ENCODE data around the gene RABGAP1L. TPM values are rescaled to one million over a fixed set of nuclear protein-coding genes. Genes with fewer than 3 reads are reported as not detected.

The RABGAP1L gene
- total and polyA plus RNA-seq, 10 of the 15 experiments (the other 5 are each of a cell fraction or from before 2014, with no cell fraction given) = 5.8 to 194 (median 113) TPM

DNA sequence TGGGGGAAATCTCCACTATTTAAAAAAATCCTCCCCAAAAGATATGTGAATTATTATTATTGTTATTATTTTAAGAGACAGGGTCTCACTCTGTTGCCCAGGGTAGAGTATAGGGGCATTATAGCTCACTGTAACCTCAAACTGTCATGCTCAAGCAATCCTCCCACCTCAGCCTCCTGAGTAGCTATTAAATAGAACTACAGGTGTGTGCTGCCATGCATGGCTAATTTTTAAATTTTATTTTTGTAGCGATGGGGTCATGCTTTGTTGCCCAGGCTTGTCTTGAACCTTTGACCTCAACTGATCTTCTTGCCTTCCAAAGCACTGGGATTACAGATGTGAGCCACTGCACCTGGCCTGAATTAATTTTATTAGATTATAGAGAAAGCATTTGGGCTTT, 116.8 kb downstream of the RABGAP1L start (continued):
- TF ChIP-seq, protein P1, sequence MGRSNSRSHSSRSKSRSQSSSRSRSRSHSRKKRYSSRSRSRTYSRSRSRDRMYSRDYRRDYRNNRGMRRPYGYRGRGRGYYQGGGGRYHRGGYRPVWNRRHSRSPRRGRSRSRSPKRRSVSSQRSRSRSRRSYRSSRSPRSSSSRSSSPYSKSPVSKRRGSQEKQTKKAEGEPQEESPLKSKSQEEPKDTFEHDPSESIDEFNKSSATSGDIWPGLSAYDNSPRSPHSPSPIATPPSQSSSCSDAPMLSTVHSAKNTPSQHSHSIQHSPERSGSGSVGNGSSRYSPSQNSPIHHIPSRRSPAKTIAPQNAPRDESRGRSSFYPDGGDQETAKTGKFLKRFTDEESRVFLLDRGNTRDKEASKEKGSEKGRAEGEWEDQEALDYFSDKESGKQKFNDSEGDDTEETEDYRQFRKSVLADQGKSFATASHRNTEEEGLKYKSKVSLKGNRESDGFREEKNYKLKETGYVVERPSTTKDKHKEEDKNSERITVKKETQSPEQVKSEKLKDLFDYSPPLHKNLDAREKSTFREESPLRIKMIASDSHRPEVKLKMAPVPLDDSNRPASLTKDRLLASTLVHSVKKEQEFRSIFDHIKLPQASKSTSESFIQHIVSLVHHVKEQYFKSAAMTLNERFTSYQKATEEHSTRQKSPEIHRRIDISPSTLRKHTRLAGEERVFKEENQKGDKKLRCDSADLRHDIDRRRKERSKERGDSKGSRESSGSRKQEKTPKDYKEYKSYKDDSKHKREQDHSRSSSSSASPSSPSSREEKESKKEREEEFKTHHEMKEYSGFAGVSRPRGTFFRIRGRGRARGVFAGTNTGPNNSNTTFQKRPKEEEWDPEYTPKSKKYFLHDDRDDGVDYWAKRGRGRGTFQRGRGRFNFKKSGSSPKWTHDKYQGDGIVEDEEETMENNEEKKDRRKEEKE (IDR thresholded peaks at IDR 0.05) = no peak
- TF ChIP-seq RB1 (IDR thresholded peaks at IDR 0.05; ENCODE audit: borderline replicate concordance) (no peak), PAX5 (IDR thresholded peaks at IDR 0.05; ENCODE audit: borderline replicate concordance, low read depth, low read length) (peak; percentile 76; the same call in 1 of the 2 replicates), NFXL1 (IDR thresholded peaks at IDR 0.05; ENCODE audit: borderline replicate concordance) (no peak)
- TF ChIP-seq, protein P2, sequence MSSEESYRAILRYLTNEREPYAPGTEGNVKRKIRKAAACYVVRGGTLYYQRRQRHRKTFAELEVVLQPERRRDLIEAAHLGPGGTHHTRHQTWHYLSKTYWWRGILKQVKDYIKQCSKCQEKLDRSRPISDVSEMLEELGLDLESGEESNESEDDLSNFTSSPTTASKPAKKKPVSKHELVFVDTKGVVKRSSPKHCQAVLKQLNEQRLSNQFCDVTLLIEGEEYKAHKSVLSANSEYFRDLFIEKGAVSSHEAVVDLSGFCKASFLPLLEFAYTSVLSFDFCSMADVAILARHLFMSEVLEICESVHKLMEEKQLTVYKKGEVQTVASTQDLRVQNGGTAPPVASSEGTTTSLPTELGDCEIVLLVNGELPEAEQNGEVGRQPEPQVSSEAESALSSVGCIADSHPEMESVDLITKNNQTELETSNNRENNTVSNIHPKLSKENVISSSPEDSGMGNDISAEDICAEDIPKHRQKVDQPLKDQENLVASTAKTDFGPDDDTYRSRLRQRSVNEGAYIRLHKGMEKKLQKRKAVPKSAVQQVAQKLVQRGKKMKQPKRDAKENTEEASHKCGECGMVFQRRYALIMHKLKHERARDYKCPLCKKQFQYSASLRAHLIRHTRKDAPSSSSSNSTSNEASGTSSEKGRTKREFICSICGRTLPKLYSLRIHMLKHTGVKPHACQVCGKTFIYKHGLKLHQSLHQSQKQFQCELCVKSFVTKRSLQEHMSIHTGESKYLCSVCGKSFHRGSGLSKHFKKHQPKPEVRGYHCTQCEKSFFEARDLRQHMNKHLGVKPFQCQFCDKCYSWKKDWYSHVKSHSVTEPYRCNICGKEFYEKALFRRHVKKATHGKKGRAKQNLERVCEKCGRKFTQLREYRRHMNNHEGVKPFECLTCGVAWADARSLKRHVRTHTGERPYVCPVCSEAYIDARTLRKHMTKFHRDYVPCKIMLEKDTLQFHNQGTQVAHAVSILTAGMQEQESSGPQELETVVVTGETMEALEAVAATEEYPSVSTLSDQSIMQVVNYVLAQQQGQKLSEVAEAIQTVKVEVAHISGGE (CRISPR knock-in tag; IDR thresholded peaks at IDR 0.05) = no peak

DNA sequence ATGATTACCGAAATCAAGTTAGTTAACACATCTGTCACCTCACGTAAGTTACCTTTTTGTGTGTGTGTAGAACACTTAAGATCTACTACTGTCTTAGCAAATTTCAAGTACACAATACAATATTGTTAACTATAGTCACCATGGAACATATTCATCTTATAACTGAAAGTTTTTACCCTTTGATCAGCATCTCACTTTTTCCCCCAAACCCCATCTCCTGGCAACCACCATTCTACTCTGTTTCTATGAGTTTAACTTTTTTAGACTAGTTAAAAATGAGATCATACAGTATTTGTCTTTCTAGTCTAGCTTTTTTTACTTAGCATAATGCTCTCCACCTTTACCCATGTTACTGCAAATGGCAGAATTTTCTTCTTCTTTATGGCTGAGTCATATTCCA, 124.7 kb downstream of the RABGAP1L start:
- RAD21 ChIA-PET (ENCODE audit: unreplicated experiment) = no interaction called here
- 97% methylated on average over 2 of the region's 2 CpGs for WGBS (ENCODE audit: insufficient coverage, insufficient replicate concordance, low lambda C conversion rate, missing lambda C conversion rate)
- Histone ChIP-seq H3K4me3 (no peak overlapping the region), H4K20me1 (ENCODE audit: control insufficient read depth, insufficient read depth) (no peaks in the 10 kb centered on the region), H3K4me2 (ENCODE audit: control insufficient read depth, insufficient read depth) (no peak overlapping the region), H3K36me3 (ENCODE audit: control insufficient read depth in 2 of 2, insufficient read depth in 2 of 2, low read length in 1 of 2) (peaks cover 0 to 26% of the 10 kb centered on the region in 2 experiments; a peak in 2 of 4 replicates), H3K27ac (ENCODE audit: control insufficient read depth, insufficient read depth) (no peak overlapping the region), H3K9me3 (replicated peaks; ENCODE audit: control insufficient read depth, insufficient read depth, low read length) (peaks cover 1% of the 10 kb centered on the region; the same call in 2 of the 3 replicates), H2AFZ (ENCODE audit: control insufficient read depth, low read depth, low read length) (no peak overlapping the region), H3K79me2 (ENCODE audit: control insufficient read depth, insufficient read depth, low read length) (no peaks in the 10 kb centered on the region), H3K9ac (ENCODE audit: control insufficient read depth, insufficient read depth, low read length) (no peak overlapping the region), H3K4me1 (ENCODE audit: control insufficient read depth, insufficient read depth, low read length) (no peaks in the 10 kb centered on the region), H3K27me3 (replicated peaks in 1 of 2; ENCODE audit: control insufficient read depth in 2 of 2, insufficient read depth in 2 of 2, low read length in 1 of 2) (no peaks in the 10 kb centered on the region)
- CTCF ChIA-PET = no interaction called here
- no peak for DNase-seq (ENCODE audit: low read depth, low spot score)
- SMC1A ChIA-PET (ENCODE audit: uncharacterized antibody, unreplicated experiment) = no interaction called here
- intact Hi-C loops (cut with micrococcal nuclease; ENCODE audit: unreplicated experiment) = no loop called here
- ATAC-seq = no peak
- POLR2A ChIA-PET = no interaction called here
- BruUV-seq (replicated peaks) = no TSS peak
- FAIRE-seq = no peak
- in situ Hi-C loops (cut with MboI) = no loop called here
- TF ChIP-seq RAD51 (IDR thresholded peaks at IDR 0.05) = no peak
- no peak for TF ChIP-seq NRF1 (conservative IDR thresholded peaks at IDR 0.05; ENCODE audit: low read depth, low read length)
- TF ChIP-seq TBL1XR1 (IDR thresholded peaks at IDR 0.05; ENCODE audit: low read depth, low read length) = no peak
- TF ChIP-seq, protein P3, sequence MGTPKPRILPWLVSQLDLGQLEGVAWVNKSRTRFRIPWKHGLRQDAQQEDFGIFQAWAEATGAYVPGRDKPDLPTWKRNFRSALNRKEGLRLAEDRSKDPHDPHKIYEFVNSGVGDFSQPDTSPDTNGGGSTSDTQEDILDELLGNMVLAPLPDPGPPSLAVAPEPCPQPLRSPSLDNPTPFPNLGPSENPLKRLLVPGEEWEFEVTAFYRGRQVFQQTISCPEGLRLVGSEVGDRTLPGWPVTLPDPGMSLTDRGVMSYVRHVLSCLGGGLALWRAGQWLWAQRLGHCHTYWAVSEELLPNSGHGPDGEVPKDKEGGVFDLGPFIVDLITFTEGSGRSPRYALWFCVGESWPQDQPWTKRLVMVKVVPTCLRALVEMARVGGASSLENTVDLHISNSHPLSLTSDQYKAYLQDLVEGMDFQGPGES (IDR thresholded peaks at IDR 0.05) = no peak
- no peak for TF ChIP-seq SMARCA5 (IDR thresholded peaks at IDR 0.05)
- TF ChIP-seq NFYA (IDR thresholded peaks at IDR 0.05; ENCODE audit: borderline replicate concordance, low read depth, low read length) = no peak
- TF ChIP-seq ZNF384 (IDR thresholded peaks at IDR 0.05; ENCODE audit: borderline replicate concordance, low read depth, low read length) = no peak

Data from GM12878 (cell line).